Calu3 (cell line): ENCODE data around the gene ATOH8. TPM values are rescaled to one million over a fixed set of nuclear protein-coding genes. Genes with fewer than 3 reads are reported as not detected.

ENCODE experiments used
- BruUV-seq: library from RNA; stranded (reverse); fragments of 400-500 nt; replicated peaks from 2 replicates; lab custom pipeline; 2021; lab: Mats Ljungman, UMichigan
- CTCF ChIA-PET: fragments of 300-600 bp; sonication (Branson Sonifier 250); formaldehyde crosslinking; loops from one replicate; lab custom pipeline; 2022; ENCODE audit warnings: antibody characterized with exemption; lab: Charles Lee
- DNase-seq: peaks from one replicate; pipeline ENCODE4 v3.0.0; 2022
- H3K27ac Mint-ChIP-seq: one replicate; pipeline ENCODE4 v1.8.0; 2022; ENCODE audit warnings: mixed read lengths; ENCODE audit not compliant: unreplicated experiment
- H3K27me3 Mint-ChIP-seq: one replicate; pipeline ENCODE4 v1.8.0; 2022; ENCODE audit warnings: mixed read lengths; ENCODE audit not compliant: unreplicated experiment
- H3K36me3 Mint-ChIP-seq: one replicate; pipeline ENCODE4 v1.8.0; 2022; ENCODE audit warnings: mild to moderate bottlenecking, moderate library complexity, mixed read lengths; ENCODE audit not compliant: insufficient read depth, unreplicated experiment
- H3K4me1 Mint-ChIP-seq: one replicate; pipeline ENCODE4 v1.8.0; 2022; ENCODE audit warnings: mild to moderate bottlenecking, low read depth, mixed read lengths; ENCODE audit not compliant: unreplicated experiment
- H3K4me3 Mint-ChIP-seq: one replicate; pipeline ENCODE4 v1.8.0; 2022; ENCODE audit warnings: mild to moderate bottlenecking, low read depth, moderate library complexity, mixed read lengths; ENCODE audit not compliant: unreplicated experiment
- H3K9me3 Mint-ChIP-seq: one replicate; pipeline ENCODE4 v1.8.0; 2022; ENCODE audit warnings: low read depth, mixed read lengths; ENCODE audit not compliant: unreplicated experiment
- CTCF ChIP-seq: fragments of 200-600 bp; IDR thresholded peaks from one replicate; pipeline ENCODE4 v1.8.0; 2022; ENCODE audit warnings: antibody characterized with exemption; ENCODE audit not compliant: unreplicated experiment
- intact Hi-C: fragments of 100-400 bp; cut with micrococcal nuclease; formaldehyde crosslinking; loops from one replicate; pipeline ENCODE4 v1.10.0; 2022; ENCODE audit not compliant: unreplicated experiment
- total RNA-seq: library from RNA; stranded (reverse); gene quantifications from 2 replicates; pipeline ENCODE4 v1.2.3, GENCODE V29; 2022

Gene ATOH8
- total RNA-seq, 1 experiment from 2014 or later, result 0.19 TPM

GRCh38 chr2:85801871-85802270, 48.1 kb downstream of the ATOH8 start:
- H3K4me3 Mint-ChIP-seq, result no peak overlapping the region
- H3K4me1 Mint-ChIP-seq, result peaks cover 33% of the 10 kb centered on the region
- no peaks in the 10 kb centered on the region for H3K9me3 Mint-ChIP-seq
- no peaks in the 10 kb centered on the region for H3K27me3 Mint-ChIP-seq
- no TSS peak for BruUV-seq
- CTCF ChIA-PET, result no interaction called here
- H3K36me3 Mint-ChIP-seq, result no peaks in the 10 kb centered on the region
- H3K27ac Mint-ChIP-seq, result no peak overlapping the region
- TF ChIP-seq CTCF, result no peak
- DNase-seq, result no peak
- intact Hi-C loops, result no loop called here

DNA sequence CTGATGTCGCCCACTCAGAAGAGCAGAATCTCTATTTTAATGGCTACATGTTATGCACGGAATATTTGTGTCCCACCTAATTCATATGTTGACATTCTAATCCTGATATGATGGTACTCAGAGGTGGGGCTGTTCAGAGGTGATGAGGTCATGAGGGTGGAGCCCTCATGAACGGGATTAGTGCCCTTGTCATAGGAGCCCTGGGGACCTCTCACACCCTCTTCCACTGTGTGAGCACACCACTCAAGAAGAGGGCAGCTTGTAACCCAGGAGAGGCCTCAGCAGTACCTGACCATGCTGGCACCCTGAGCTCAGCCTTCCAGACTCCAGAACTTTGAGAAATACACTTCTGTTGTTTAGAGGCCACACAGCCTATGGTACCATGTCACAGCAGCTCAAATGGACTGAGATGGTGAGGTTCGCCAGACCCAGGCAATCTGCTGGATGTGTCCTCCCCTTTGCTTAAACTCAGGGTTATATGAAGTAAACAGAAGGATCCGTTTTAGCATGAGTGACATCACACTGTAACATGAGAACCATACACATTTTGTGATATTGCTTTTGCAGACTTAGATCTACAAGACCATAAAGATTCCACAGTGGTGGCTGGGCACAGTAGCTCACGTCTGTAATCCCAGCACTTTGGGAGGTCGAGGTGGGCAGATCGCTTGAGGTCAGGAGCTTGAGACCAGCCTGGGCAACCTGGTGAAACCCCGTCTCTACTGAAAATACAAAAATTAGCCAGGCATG, 48.7 kb downstream of the ATOH8 start:
- intact Hi-C loops, result no loop called here
- no peaks in the 10 kb centered on the region for H3K27me3 Mint-ChIP-seq
- CTCF ChIA-PET, result no interaction called here

GRCh38 chr2:85803704-85804425, 50.1 kb downstream of the ATOH8 start:
- H3K9me3 Mint-ChIP-seq, result no peaks in the 10 kb centered on the region
- no peak for DNase-seq
- CTCF ChIA-PET, result no interaction called here
- BruUV-seq, result no TSS peak
- H3K4me3 Mint-ChIP-seq, result no peak overlapping the region
- intact Hi-C loops, result loop anchor here (1.0 kb wide), 1 partner anchor 32 kb away; no protein-coding TSS in a partner anchor
- no peaks in the 10 kb centered on the region for H3K36me3 Mint-ChIP-seq
- H3K4me1 Mint-ChIP-seq, result peaks cover 33% of the 10 kb centered on the region
- H3K27me3 Mint-ChIP-seq, result no peaks in the 10 kb centered on the region
- TF ChIP-seq CTCF, result no peak
- no peak overlapping the region for H3K27ac Mint-ChIP-seq

More for the DNA sequence above, 48.7 kb downstream of the ATOH8 start:
- TF ChIP-seq CTCF, result no peak
- no peak for DNase-seq
- no peak overlapping the region for H3K27ac Mint-ChIP-seq
- no peaks in the 10 kb centered on the region for H3K36me3 Mint-ChIP-seq
- peaks cover 35% of the 10 kb centered on the region for H3K4me1 Mint-ChIP-seq
- no peaks in the 10 kb centered on the region for H3K9me3 Mint-ChIP-seq
- BruUV-seq, result no TSS peak
- no peak overlapping the region for H3K4me3 Mint-ChIP-seq

- no TSS peak for BruUV-seq
- no peak overlapping the region for H3K4me3 Mint-ChIP-seq
- peaks cover 25% of the 10 kb centered on the region for H3K4me1 Mint-ChIP-seq
- H3K27ac Mint-ChIP-seq, result no peak overlapping the region
- intact Hi-C loops, result loop anchor here (1.0 kb wide), 1 partner anchor 32 kb away; no protein-coding TSS in a partner anchor
- H3K9me3 Mint-ChIP-seq, result no peaks in the 10 kb centered on the region
- H3K27me3 Mint-ChIP-seq, result no peaks in the 10 kb centered on the region
- TF ChIP-seq CTCF, result peak; percentile 42
- CTCF ChIA-PET, result no interaction called here
- H3K36me3 Mint-ChIP-seq, result no peaks in the 10 kb centered on the region
- no peak for DNase-seq
Measured at GRCh38 chr2:85804583-85804982, 50.8 kb downstream of the ATOH8 start.
